Erythroblast (primary cell): ENCODE measurements around the gene LGALS9.

Source experiments
- GATA1 ChIP-seq: IDR thresholded peaks from 2 replicates; pipeline ENCODE4 v1.6.1; 2011; ENCODE audit warnings: low read depth, mild to moderate bottlenecking, control low read depth, low read length, moderate library complexity
- POLR2A ChIP-seq: IDR thresholded peaks from 2 replicates; pipeline ENCODE4 v1.6.1; 2011; ENCODE audit warnings: mild to moderate bottlenecking, low read length

DNA sequence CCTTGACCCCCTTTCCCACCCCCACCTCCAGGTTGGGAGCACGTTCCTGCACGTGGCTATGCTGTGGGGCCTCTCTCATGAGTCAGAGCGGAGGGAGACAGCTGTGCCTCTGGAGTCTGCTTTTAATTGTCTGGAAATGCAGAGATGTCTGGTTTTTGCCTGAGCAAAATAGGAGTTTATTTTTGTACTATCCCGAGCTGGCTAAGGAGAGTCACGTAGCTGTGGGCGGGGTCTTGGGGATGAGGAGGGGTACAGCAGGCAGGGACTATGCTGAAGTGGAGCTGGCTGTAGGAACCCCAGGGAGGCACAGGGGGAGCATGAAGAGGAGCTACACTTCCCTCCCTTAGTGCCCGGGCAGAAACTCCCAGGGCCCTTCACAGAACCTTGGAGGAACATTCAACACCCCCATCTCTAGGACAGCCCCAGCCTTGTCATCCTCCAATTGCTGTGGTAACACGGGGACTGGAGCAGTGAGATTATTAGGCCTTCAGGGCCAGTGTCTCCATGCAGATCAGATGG, 44.7 kb upstream of the LGALS9 start:
- no peak for TF ChIP-seq POLR2A
- TF ChIP-seq GATA1 = no peak
